ENCODE results near the gene MALL.
"Not testable (repeated sequence)": the region's sequence is repeated elsewhere in the genome, so short reads cannot be mapped to it uniquely, and the experiment has no call there.

MALL gene

GRCh38 chr2:110097506-110098220, 18.0 kb downstream of the MALL start:
- no peak for DNase-seq (ENCODE audit: low read depth)

- DNase-seq (ENCODE audit: low read depth) = no peak
These were observed 19.5 kb downstream of the MALL start for GRCh38 chr2:110095994-110096633.

GRCh38 chr2:110094884-110095534, 20.6 kb downstream of the MALL start:
- DNase-seq (ENCODE audit: low read depth) = peak; percentile 44

GRCh38 chr2:110093924-110094323, 21.7 kb downstream of the MALL start:
- not testable (repeated sequence) for DNase-seq (ENCODE audit: low read depth)

- not testable (repeated sequence) for DNase-seq (ENCODE audit: low read depth)
These were observed 25.5 kb downstream of the MALL start for GRCh38 chr2:110090164-110090563.

GRCh38 chr2:110083757-110084156, 31.9 kb downstream of the MALL start:
- DNase-seq (ENCODE audit: low read depth) = not testable (repeated sequence)

- not testable (repeated sequence) for DNase-seq (ENCODE audit: low read depth)
These were observed 32.5 kb downstream of the MALL start for GRCh38 chr2:110083162-110083561.

GRCh38 chr2:110078104-110078503, 37.5 kb downstream of the MALL start:
- not testable (repeated sequence) for DNase-seq (ENCODE audit: low read depth)

- not testable (repeated sequence) for DNase-seq (ENCODE audit: low read depth)
These were observed 39.7 kb downstream of the MALL start for GRCh38 chr2:110075896-110076295.

GRCh38 chr2:110069869-110070268, 45.8 kb downstream of the MALL start:
- DNase-seq (ENCODE audit: low read depth) = not testable (repeated sequence)

GRCh38 chr2:110068153-110068552, 47.5 kb downstream of the MALL start:
- DNase-seq (ENCODE audit: low read depth) = not testable (repeated sequence)

- DNase-seq (ENCODE audit: low read depth) = not testable (repeated sequence)
These were observed 53.3 kb downstream of the MALL start for GRCh38 chr2:110062332-110062731.

GRCh38 chr2:110060550-110060949, 55.1 kb downstream of the MALL start:
- DNase-seq (ENCODE audit: low read depth) = not testable (repeated sequence)

GRCh38 chr2:110059694-110060358, 55.8 kb downstream of the MALL start:
- DNase-seq (ENCODE audit: low read depth) = not testable (repeated sequence)

- not testable (repeated sequence) for DNase-seq (ENCODE audit: low read depth)
These were observed 56.5 kb downstream of the MALL start for GRCh38 chr2:110059009-110059693.

GRCh38 chr2:110058034-110058433, 57.6 kb downstream of the MALL start:
- not testable (repeated sequence) for DNase-seq (ENCODE audit: low read depth)

GRCh38 chr2:110055819-110056408, 59.7 kb downstream of the MALL start:
- DNase-seq (ENCODE audit: low read depth) = not testable (repeated sequence)

- peak; percentile 21 for DNase-seq (ENCODE audit: low read depth)
These were observed 60.9 kb downstream of the MALL start for GRCh38 chr2:110054521-110055407.

GRCh38 chr2:110053688-110054087, 61.9 kb downstream of the MALL start:
- DNase-seq (ENCODE audit: low read depth) = not testable (repeated sequence)

- not testable (repeated sequence) for DNase-seq (ENCODE audit: low read depth)
These were observed 63.5 kb downstream of the MALL start for GRCh38 chr2:110052166-110052565.
